ENCODE results near the gene ADGRF4.

DNA sequence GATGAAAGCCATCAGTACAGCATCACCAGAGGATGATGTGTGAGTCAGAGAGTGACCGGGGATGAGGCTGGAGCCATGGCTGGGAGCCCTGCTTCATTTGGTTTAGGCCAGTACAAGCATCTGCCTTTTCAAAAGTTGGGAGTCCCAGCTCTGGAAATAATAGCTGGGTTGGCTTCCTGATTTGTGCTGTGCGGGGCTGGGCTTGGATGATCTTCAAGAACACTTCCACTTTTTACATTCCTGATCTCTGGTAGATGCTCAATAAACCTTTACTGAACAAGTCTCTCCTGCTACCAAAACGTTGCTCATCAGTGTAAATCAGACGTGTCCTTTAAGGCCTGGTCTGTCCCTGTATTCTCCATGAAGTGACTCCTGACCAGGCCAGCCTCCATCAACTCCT, 44.1 kb upstream of the ADGRF4 start:
- no peak for TF ChIP-seq CTCF (IDR thresholded peaks at IDR 0.05)
- TF ChIP-seq POLR2A (IDR thresholded peaks at IDR 0.05): no peak
